HG03064 (cell line): ENCODE data around the gene ERCC3.

ENCODE experiments used
- ATAC-seq: cut with Tn5 transposase; IDR thresholded peaks from one replicate; pipeline ENCODE4 v1.9.1; 2021; ENCODE audit warnings: low read depth; ENCODE audit not compliant: unreplicated experiment

Gene ERCC3

GRCh38 chr2:127293748-127294562, at the start of gene ERCC3:
Gene ERCC3, minus strand, starts transcription at chr2:127294144. Its CDS starts 63 bp downstream, at chr2:127294081.
- peak; percentile 99 for ATAC-seq

GRCh38 chr2:127343277-127343676, 49.3 kb upstream of the ERCC3 start:
- ATAC-seq, result no peak

- ATAC-seq, result no peak
Observed at GRCh38 chr2:127342101-127342500, 48.2 kb upstream of the ERCC3 start.

GRCh38 chr2:127332335-127332734, 38.4 kb upstream of the ERCC3 start:
- ATAC-seq, result no peak

- ATAC-seq, result peak; percentile 88
Observed at GRCh38 chr2:127330753-127331152, 36.8 kb upstream of the ERCC3 start.

- ATAC-seq, result no peak
Observed at GRCh38 chr2:127326289-127326945, 32.5 kb upstream of the ERCC3 start.

GRCh38 chr2:127324635-127325034, 30.7 kb upstream of the ERCC3 start:
- no peak for ATAC-seq

GRCh38 chr2:127321303-127321702, 27.4 kb upstream of the ERCC3 start:
- ATAC-seq, result no peak

GRCh38 chr2:127320586-127321275, 26.8 kb upstream of the ERCC3 start:
- ATAC-seq, result no peak

- ATAC-seq, result no peak
Observed at GRCh38 chr2:127320067-127320466, 26.1 kb upstream of the ERCC3 start.

GRCh38 chr2:127314193-127314988, 20.4 kb upstream of the ERCC3 start:
- ATAC-seq, result no peak

- ATAC-seq, result peak; percentile 94
Observed at GRCh38 chr2:127313406-127313805, 19.5 kb upstream of the ERCC3 start.

GRCh38 chr2:127310980-127311379, 17.0 kb upstream of the ERCC3 start:
- no peak for ATAC-seq

- ATAC-seq, result no peak
Observed at GRCh38 chr2:127309468-127309867, 15.5 kb upstream of the ERCC3 start.

GRCh38 chr2:127308586-127309138, 14.7 kb upstream of the ERCC3 start:
- no peak for ATAC-seq

- ATAC-seq, result no peak
Observed at GRCh38 chr2:127305990-127306585, 12.1 kb upstream of the ERCC3 start.

- ATAC-seq, result no peak
Observed at GRCh38 chr2:127302168-127302567, 8.2 kb upstream of the ERCC3 start.

GRCh38 chr2:127293386-127293747, 577 bp downstream of the ERCC3 start:
- ATAC-seq, result peak; percentile 4

- ATAC-seq, result no peak
Observed at GRCh38 chr2:127288274-127288673, 5.7 kb downstream of the ERCC3 start.

GRCh38 chr2:127283275-127283674, 10.7 kb downstream of the ERCC3 start:
- no peak for ATAC-seq
